ENCODE measurements around the gene ASB7.

ASB7 gene

GRCh38 chr15:100686021-100686724 lies 83.8 kb downstream of the ASB7 start:
- no peak for DNase-seq (ENCODE audit: low read depth in 3 of 3)

GRCh38 chr15:100686725-100687473 lies 84.5 kb downstream of the ASB7 start:
- no peak for DNase-seq (ENCODE audit: low read depth in 3 of 3)

GRCh38 chr15:100687582-100688141 lies 85.3 kb downstream of the ASB7 start:
- DNase-seq (ENCODE audit: low read depth in 3 of 3): no peak

GRCh38 chr15:100688549-100689120 lies 86.2 kb downstream of the ASB7 start:
- DNase-seq (ENCODE audit: low read depth in 3 of 3): no peak

GRCh38 chr15:100689131-100689899 lies 86.9 kb downstream of the ASB7 start:
- no peak for DNase-seq (ENCODE audit: low read depth in 3 of 3)

- no peak for DNase-seq (ENCODE audit: low read depth in 3 of 3)
These were observed 87.8 kb downstream of the ASB7 start for GRCh38 chr15:100690032-100690794.

GRCh38 chr15:100690795-100691158 lies 88.4 kb downstream of the ASB7 start:
- DNase-seq (ENCODE audit: low read depth in 3 of 3): no peak

- DNase-seq (ENCODE audit: low read depth in 3 of 3): no peak
These were observed 88.9 kb downstream of the ASB7 start for GRCh38 chr15:100691321-100691720.

- DNase-seq (ENCODE audit: low read depth in 3 of 3): no peak
These were observed 89.9 kb downstream of the ASB7 start for GRCh38 chr15:100692246-100692645.

- DNase-seq (ENCODE audit: low read depth in 3 of 3): no peak
These were observed 90.3 kb downstream of the ASB7 start for GRCh38 chr15:100692671-100693070.

GRCh38 chr15:100693451-100693850 lies 91.1 kb downstream of the ASB7 start:
- DNase-seq (ENCODE audit: low read depth in 3 of 3): no peak

- no peak for DNase-seq (ENCODE audit: low read depth in 3 of 3)
These were observed 92.1 kb downstream of the ASB7 start for GRCh38 chr15:100694381-100695021.

GRCh38 chr15:100695048-100695447 lies 92.7 kb downstream of the ASB7 start:
- DNase-seq (ENCODE audit: low read depth in 3 of 3): no peak

GRCh38 chr15:100696452-100696851 lies 94.1 kb downstream of the ASB7 start:
- no peak for DNase-seq (ENCODE audit: low read depth in 3 of 3)

Measured in stimulated activated CD4-positive, alpha-beta T cell treated with anti-CD3 and anti-CD28 coated beads, TNF-alpha, amount 100 ng/mL, for 4 hours (primary cell).